Calu3 (cell line): ENCODE measurements around the gene CTSA. TPM values are rescaled to one million over a fixed set of nuclear protein-coding genes. Genes with fewer than 3 reads are reported as not detected.

ENCODE experiments used
- BruUV-seq: library from RNA; stranded (reverse); fragments of 400-500 nt; replicated peaks from 2 replicates; lab custom pipeline; 2021; lab: Mats Ljungman, UMichigan
- CTCF ChIA-PET: fragments of 300-600 bp; sonication (Branson Sonifier 250); formaldehyde crosslinking; loops from one replicate; lab custom pipeline; 2022; ENCODE audit warnings: antibody characterized with exemption; lab: Charles Lee
- DNase-seq: peaks from one replicate; pipeline ENCODE4 v3.0.0; 2022
- H3K27ac Mint-ChIP-seq: one replicate; pipeline ENCODE4 v1.8.0; 2022; ENCODE audit warnings: mixed read lengths; ENCODE audit not compliant: unreplicated experiment
- H3K27me3 Mint-ChIP-seq: one replicate; pipeline ENCODE4 v1.8.0; 2022; ENCODE audit warnings: mixed read lengths; ENCODE audit not compliant: unreplicated experiment
- H3K36me3 Mint-ChIP-seq: one replicate; pipeline ENCODE4 v1.8.0; 2022; ENCODE audit warnings: mild to moderate bottlenecking, moderate library complexity, mixed read lengths; ENCODE audit not compliant: insufficient read depth, unreplicated experiment
- H3K4me1 Mint-ChIP-seq: one replicate; pipeline ENCODE4 v1.8.0; 2022; ENCODE audit warnings: mild to moderate bottlenecking, low read depth, mixed read lengths; ENCODE audit not compliant: unreplicated experiment
- H3K4me3 Mint-ChIP-seq: one replicate; pipeline ENCODE4 v1.8.0; 2022; ENCODE audit warnings: mild to moderate bottlenecking, low read depth, moderate library complexity, mixed read lengths; ENCODE audit not compliant: unreplicated experiment
- H3K9me3 Mint-ChIP-seq: one replicate; pipeline ENCODE4 v1.8.0; 2022; ENCODE audit warnings: low read depth, mixed read lengths; ENCODE audit not compliant: unreplicated experiment
- intact Hi-C: fragments of 100-400 bp; cut with micrococcal nuclease; formaldehyde crosslinking; loops from one replicate; pipeline ENCODE4 v1.10.0; 2022; ENCODE audit not compliant: unreplicated experiment
- total RNA-seq: library from RNA; stranded (reverse); gene quantifications from 2 replicates; pipeline ENCODE4 v1.2.3, GENCODE V29; 2022
- TF ChIP-seq, protein P1 (sequence below): fragments of 200-600 bp; IDR thresholded peaks from one replicate; pipeline ENCODE4 v1.8.0; 2022; ENCODE audit warnings: antibody characterized with exemption; ENCODE audit not compliant: unreplicated experiment

Gene CTSA
- total RNA-seq, 1 experiment from 2014 or later, result 164 TPM

DNA sequence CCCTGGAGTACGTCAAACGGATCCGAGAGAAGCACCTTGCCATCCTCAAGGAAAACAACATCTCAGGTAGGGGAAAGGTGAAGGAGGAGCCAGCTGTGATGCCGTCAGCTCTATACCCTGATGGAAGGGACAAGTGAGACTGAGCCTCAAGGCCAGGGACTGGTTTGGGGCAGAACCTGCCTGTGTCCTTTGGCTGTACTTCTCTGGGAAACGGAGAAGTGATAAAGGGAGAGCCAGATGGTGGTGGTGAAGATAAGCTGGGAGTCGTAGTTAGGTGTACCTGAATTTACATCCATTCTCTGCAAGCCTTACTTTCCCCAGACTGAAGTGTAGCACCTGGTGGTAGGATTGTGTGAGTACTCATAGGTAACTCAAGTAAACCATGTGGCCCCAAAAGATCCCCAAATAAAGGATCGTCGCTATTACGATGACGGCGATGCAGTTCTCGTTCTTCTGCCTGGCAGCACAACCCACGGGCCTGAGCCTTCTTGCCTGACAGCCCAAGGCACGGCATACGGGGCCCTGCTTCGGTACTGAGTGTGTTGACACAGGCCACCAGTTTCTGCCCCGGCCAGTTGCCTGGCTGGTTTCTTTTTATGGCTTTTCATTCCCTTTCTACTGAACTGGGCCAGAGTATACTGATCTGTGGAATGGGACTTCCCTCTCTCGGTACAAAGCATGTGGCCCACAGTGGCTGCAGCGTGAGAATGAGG lies 54.0 kb downstream of the CTSA start:
- CTCF ChIA-PET, result interaction anchor here (0.6 kb wide), 1 partner anchor 145 kb away, joined by 3 read pairs; no protein-coding TSS in a partner anchor
- Mint-ChIP-seq H3K4me1 (no peaks in the 10 kb centered on the region), H3K9me3 (no peaks in the 10 kb centered on the region), H3K27me3 (no peaks in the 10 kb centered on the region), H3K36me3 (peaks cover 84% of the 10 kb centered on the region), H3K4me3 (no peak overlapping the region), H3K27ac (no peak overlapping the region)
- intact Hi-C loops, result no loop called here
- no peak for DNase-seq
- BruUV-seq, result no TSS peak
- TF ChIP-seq, protein P1, sequence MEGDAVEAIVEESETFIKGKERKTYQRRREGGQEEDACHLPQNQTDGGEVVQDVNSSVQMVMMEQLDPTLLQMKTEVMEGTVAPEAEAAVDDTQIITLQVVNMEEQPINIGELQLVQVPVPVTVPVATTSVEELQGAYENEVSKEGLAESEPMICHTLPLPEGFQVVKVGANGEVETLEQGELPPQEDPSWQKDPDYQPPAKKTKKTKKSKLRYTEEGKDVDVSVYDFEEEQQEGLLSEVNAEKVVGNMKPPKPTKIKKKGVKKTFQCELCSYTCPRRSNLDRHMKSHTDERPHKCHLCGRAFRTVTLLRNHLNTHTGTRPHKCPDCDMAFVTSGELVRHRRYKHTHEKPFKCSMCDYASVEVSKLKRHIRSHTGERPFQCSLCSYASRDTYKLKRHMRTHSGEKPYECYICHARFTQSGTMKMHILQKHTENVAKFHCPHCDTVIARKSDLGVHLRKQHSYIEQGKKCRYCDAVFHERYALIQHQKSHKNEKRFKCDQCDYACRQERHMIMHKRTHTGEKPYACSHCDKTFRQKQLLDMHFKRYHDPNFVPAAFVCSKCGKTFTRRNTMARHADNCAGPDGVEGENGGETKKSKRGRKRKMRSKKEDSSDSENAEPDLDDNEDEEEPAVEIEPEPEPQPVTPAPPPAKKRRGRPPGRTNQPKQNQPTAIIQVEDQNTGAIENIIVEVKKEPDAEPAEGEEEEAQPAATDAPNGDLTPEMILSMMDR, result no peak

DNA sequence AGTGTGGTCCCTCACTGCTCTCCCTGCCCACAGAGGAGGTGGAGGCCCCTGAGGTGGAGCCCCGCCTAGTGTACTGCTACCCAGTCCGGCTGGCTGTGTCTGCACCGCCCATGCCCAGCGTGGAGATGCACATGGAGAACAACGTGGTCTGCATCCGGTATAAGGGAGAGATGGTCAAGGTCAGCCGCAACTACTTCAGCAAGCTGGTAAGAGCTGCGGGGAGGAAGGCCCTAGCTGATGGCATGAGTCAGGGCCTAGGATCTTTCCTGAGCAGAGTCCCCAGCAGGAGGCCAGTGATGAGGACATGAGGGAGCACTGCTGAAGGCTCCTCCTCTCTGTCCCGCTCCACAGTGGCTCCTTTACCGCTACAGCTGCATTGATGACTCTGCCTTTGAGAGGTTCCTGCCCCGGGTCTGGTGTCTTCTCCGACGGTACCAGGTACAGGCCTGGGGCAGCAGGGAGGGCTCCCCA lies 54.6 kb downstream of the CTSA start:
- Mint-ChIP-seq H3K27me3 (no peaks in the 10 kb centered on the region), H3K36me3 (peaks cover 87% of the 10 kb centered on the region), H3K4me3 (no peak overlapping the region), H3K27ac (no peak overlapping the region), H3K9me3 (no peaks in the 10 kb centered on the region), H3K4me1 (no peaks in the 10 kb centered on the region)
- CTCF ChIA-PET, result no interaction called here
- TF ChIP-seq, protein P1, result no peak
- DNase-seq, result no peak
- intact Hi-C loops, result no loop called here
- no TSS peak for BruUV-seq

DNA sequence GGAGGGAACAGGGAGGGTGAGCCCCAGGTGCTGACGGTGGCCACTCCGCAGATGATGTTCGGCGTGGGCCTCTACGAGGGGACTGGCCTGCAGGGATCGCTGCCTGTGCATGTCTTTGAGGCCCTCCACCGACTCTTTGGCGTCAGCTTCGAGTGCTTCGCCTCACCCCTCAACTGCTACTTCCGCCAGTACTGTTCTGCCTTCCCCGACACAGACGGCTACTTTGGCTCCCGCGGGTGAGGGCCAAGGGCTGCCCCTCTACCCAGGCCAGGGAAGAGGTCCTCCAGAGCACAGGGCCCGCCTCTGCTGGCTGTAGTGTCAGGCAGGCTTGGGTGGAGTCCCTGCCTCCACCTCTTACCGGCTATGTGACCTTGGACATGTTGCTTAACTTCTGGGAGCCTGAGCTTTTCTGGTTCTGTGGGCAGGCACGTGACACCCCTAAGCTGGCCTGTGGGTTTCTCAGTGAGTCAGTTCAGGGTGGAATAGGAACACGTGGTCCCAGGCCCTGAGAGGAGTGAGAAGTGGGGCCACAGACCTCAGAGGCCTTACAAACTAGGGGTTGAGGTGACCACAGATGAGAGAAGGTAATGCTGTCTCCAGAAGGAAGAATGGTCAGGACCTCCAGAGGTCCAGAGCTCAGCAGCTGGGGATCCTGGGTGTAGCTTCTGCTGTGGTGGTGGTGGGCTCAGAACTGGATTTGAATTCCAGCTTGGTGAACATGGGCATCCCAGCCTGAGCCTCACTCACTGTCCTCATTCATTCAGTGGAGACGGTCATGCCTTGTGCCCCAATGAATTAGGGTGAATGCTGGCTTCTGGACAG lies 55.2 kb downstream of the CTSA start:
- Mint-ChIP-seq H3K27me3 (no peaks in the 10 kb centered on the region), H3K4me1 (no peaks in the 10 kb centered on the region), H3K27ac (no peak overlapping the region), H3K36me3 (peaks cover 94% of the 10 kb centered on the region), H3K4me3 (no peak overlapping the region), H3K9me3 (no peaks in the 10 kb centered on the region)
- CTCF ChIA-PET, result interaction anchor here (1.1 kb wide), 1 partner anchor 13 kb away, joined by 3 read pairs; no protein-coding TSS in a partner anchor
- intact Hi-C loops, result no loop called here
- DNase-seq, result no peak
- BruUV-seq, result no TSS peak
- TF ChIP-seq, protein P1, result no peak

DNA sequence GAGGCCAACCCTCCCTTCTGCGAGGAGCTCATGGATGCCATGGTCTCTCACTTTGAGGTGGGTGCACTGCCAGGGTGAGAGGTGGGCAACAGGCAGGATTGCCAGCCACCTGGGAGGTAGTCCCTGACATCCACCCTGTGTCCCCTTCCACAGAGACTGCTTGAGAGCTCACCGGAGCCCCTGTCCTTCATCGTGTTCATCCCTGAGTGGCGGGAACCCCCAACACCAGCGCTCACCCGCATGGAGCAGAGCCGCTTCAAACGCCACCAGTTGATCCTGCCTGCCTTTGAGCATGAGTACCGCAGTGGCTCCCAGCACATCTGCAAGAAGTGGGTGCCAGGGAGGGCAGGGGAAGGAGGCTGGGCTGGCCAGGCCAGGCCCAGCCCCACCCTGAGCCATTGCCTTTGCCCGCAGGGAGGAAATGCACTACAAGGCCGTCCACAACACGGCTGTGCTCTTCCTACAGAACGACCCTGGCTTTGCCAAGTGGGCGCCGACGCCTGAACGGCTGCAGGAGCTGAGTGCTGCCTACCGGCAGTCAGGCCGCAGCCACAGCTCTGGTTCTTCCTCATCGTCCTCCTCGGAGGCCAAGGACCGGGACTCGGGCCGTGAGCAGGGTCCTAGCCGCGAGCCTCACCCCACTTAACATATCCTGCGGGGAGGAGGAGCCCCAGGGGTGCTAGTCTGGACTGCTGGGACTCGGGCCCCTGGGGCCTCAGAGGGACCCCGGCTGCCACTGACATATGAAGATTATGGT lies 56.2 kb downstream of the CTSA start:
- no peaks in the 10 kb centered on the region for H3K9me3 Mint-ChIP-seq
- no peaks in the 10 kb centered on the region for H3K27me3 Mint-ChIP-seq
- H3K4me3 Mint-ChIP-seq, result no peak overlapping the region
- DNase-seq, result no peak
- peaks cover 95% of the 10 kb centered on the region for H3K36me3 Mint-ChIP-seq
- H3K4me1 Mint-ChIP-seq, result no peaks in the 10 kb centered on the region
- TF ChIP-seq, protein P1, result no peak
- intact Hi-C loops, result no loop called here
- no peak overlapping the region for H3K27ac Mint-ChIP-seq
- BruUV-seq, result no TSS peak
- CTCF ChIA-PET, result interaction anchor here (1.1 kb wide), 1 partner anchor 14 kb away, joined by 3 read pairs; no protein-coding TSS in a partner anchor
